Putamen (tissue), 1 donor: ENCODE results near the gene DUSP28.

ENCODE experiments used
- DNase-seq: peaks from one replicate; pipeline ENCODE4 v3.0.0-alpha.2; 2016; ENCODE audit warnings: low spot score

The DUSP28 gene

DNA sequence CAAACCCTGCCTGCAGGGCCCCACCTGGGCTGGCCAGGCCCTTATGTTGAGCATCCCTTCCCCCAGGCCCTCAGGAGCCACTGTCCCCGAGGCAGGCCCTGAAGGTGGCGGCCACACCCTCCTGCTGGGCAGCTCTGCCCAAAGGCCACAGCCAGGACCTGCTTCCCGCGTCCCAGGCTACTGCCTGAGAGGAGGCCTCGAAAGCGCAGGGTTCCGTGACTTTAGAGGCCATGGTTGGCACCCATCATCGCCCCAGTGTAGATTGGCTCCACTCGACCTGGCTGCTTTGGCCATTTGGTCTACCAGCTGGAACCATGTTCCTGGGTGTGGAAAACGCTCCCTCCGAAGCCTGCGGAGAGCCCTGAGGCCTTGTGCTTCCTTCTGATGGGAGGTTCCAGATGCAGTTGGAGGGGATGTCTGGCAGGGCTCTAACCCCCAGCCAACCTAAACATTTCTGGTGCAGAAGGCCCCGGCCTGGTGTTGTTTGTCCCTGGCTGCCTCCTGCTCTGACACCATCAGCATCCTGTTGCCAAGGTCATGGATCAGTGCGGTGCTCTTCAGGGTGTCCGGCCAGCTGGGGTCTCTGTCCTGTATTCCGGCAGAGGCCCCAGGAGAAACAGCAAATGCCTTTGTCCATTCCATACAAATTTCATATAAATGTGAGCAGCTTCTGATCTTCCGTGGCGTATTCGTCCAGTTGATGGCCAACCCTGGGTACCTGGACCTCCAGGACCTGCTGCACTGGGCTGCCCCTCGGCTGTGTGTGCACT is 41.1 kb downstream of the DUSP28 start:
- no peak for DNase-seq

DNA sequence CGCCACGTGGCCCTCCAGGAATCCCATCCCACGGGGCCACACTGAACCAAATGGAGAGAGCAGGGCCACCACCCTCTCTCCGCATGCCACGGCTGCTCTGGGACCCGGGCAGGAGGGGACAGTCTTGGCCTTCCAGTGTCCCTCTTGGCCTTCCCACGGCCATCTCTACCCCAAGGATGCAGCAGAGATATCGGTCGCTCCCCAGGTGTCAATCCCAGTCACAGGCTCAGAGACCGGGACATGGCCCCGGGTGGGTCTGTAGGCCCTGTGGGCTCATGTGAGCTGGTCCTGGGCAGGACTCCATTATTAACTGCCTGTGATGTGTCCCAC is 41.6 kb downstream of the DUSP28 start:
- DNase-seq, result no peak

DNA sequence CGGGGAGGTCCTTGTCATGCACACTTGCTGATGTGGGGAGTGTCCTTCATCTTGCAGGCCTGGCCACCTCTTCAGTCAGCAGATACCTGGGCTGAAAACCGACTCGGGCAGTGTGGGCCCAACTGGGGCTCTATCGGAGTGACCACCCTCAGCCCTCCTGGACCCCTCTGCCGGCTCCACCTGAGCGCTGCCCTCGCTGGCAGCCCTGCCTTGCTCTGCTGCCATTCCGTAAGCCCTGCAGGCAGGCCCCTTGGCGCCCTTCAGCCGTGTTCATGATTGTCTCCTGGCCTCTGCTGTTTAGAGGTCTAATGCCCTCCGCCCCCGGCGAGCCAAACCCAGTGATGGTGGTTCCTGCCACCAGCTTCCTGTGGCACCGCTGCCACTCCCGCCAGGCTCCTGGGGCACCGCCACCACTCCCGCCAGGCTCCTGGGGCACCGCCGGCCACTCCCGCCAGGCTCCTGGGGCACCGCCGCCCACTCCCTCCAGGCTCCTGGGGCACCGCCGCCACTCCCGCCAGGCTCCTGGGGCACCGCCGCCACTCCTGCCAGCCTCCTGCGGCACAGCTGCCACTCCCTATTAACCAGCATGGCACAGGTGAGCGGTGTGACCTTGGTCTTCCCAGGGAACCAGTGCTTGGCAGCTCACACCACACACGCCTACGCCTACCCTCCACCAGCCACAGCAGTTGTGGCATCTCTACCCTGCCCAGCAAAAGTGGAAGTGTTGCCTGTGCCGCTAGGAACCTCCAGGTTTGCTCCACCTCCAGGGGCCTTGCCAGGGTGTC is 42.3 kb downstream of the DUSP28 start:
- no peak for DNase-seq

DNA sequence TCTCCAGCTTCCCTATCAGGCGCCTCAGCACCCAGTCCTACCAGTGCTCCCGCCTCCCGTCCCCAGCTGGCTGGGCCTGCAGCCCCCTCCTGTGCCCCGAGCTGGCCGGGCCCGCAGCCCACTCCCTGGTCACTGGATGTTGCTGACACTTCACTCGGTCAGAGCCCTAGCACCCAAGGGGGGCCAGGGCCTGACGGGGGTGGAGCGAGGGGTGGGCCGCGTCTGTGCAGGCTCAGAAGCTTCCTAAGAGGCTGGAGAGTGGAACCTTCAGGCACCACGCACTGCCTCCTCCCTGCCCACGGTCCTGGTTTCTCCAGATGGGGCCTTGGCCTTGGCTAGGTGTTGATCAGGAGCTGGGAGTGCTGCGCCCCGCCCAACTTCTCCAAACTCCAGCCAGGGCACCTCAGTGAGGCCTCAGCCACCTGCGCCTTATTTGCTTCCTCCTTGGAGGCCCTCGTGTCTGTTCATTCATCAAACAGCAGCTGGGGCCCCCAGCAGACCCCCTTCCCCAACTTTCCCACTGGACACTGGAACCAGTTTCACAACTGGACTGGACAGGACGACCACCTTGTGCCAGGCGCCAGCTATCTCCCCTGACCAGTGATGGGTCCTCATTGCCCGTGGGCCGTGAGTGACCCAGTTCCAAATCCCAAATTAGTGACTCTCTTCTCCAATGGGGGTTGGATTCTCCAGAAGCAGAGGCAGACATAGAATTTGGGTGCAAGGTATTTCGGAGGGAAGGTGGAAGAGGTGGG is 43.1 kb downstream of the DUSP28 start:
- DNase-seq, result no peak

DNA sequence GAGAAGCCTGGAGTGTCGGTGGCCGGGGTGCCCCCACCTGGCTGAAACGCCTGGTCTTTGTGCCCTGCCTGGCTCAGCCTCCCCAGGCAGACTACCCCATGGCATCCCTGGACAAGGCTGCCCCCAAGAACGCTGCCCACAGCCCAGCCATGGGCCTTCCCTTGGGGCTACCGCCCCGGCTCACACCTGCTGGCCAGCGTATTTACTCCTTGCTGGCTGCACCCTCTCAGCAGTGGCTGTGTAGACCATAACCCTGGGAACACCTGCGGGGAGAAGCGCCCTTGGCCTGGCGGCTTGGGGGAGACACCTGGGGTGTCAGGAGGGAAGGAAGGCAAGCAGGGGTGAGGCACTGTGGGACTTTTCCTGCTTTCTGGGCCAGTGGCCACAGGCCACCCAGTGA is 43.7 kb downstream of the DUSP28 start:
- DNase-seq, result no peak

DNA sequence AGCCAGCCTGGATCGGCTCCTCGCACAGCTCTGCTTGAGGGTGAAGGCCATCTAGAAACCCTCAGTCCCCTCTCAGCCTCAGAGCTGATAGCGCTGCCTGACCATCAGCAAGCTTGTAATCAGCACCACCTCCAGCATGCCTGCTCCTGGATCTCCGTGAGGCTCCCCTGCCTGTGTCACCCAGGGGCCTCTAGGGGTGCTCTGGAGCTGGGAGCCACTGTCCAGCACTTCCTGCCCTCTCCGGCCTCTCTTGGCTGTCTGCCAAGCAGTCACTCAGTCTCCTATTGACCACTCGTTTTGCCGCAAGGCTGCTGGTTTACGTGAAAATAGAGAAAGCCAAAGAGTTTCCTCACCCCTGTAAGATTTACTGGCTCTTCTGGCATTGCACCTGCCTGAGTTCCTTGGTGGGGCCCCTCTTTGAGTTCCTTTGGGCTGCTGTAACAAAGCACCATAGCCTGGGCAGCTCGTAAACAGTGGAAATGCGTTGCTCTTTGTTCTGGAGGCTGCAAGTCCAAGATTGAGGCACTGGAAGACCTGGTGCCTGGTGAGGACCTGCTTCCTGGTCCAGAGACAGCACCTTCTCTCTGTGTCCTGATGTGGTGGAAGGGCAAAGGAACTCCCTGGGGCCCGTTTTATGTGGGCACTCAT is 44.3 kb downstream of the DUSP28 start:
- DNase-seq, result peak; percentile 84

DNA sequence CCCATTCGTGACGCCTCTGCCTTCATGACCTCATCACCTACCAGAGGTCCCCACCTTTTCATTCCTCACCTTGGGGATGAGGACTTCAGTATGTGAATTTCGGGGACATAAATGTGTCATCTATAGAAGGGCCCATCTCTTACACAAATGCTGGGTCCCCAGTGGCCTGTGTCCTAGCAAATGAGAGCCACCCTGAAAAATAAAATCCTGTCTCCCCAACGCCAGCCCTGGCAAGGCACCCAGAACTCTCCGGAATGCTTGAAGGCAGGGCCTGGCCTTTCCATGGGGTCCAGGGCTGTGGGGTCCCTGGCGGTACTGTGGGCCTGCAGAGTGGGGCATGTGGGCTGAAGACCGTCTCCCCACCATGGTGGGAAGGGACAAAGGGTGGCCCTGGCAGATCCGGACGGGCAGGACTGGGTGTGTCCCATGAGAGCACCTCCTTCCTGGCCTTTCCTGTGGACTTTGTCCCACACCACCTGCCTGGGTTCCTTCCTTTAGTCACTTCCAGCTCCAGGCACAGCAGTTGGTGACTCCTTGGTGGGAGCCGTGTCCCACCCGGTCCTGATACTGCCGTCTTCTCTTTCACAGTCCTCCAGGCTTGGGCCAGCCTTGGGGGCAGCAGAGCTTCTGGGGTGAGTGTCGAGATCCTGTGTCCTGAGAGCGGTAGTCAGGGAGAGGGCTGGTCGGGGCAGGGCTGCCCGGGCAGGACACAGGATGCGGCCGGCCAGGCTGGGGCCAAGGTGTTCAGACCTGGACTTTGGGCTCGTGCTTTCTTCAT is 45.0 kb downstream of the DUSP28 start:
- DNase-seq, result no peak

DNA sequence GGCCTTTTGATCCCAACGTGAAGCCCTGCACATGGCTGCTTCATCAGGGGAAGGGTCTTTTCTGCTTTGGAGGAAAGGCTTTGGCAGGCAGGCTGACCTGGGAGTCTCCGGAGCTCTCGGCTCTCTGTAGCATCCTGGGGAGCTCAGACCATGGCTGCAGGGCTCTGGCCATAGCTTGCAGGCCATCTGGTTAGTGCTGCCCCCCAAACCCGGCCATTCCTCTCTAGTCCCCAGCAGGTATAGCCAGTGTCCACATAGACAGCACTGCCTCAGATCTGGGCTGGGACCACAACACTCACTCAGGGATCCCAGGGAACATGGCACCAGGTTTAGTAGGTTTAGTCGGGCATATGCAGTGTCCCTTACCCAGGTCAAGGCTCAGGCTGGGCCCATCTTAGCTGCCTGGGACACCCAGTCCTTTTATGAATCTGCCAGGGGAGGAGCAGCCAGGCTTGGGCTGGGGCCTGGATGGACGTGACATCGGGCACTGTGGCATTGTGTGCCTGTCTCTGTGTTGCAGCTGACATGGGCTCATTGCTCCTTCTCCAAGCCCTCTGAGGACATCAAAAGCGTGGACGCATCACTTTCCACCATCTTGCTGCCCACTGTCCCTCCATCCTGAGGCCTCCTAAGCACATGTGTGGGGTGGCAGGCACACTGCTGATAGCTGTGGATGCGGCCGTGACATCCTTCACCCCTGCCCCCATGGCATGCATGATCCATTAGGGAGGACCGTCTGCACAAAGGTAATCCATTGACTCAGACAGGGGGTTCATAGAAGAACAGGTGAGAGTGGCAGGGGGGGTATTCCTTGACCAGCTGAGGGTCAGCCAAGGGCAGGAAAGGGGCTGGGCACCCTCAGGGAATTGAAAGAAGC is 45.9 kb downstream of the DUSP28 start:
- no peak for DNase-seq

DNA sequence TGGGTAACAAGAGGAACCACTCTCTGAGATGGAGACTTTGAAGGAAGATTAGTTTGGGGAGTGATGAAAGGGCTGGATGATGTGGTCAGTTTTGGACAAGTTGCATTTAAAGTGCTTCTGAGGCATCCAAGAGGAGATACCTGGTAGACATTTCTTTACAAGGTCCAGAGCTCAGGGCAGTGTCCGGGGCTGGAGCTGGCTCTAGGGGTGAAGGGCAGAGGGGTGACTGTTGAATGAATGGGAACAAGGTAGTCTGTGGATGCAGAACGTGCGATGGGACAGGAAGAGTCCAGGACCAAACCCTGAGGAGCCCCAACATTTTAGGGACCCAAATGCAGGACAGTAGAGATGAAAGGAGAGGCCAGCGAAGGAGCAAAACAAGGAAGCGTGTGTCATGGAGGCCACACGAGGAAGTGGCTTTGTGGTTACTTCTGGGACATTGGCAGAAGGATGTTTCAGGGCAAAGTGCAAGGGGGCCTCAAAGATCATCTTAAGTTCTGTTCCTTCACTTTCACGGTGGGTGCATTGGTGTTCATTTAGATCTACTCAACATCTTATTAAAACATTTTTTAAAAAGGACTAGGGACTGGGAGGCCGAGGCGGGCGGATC is 51.5 kb downstream of the DUSP28 start:
- no peak for DNase-seq
